ENCODE measurements around the gene TAB2.
"Not testable (repeated sequence)": the region's sequence is repeated elsewhere in the genome, so short reads cannot be mapped to it uniquely, and the experiment has no call there.

Gene TAB2

DNA sequence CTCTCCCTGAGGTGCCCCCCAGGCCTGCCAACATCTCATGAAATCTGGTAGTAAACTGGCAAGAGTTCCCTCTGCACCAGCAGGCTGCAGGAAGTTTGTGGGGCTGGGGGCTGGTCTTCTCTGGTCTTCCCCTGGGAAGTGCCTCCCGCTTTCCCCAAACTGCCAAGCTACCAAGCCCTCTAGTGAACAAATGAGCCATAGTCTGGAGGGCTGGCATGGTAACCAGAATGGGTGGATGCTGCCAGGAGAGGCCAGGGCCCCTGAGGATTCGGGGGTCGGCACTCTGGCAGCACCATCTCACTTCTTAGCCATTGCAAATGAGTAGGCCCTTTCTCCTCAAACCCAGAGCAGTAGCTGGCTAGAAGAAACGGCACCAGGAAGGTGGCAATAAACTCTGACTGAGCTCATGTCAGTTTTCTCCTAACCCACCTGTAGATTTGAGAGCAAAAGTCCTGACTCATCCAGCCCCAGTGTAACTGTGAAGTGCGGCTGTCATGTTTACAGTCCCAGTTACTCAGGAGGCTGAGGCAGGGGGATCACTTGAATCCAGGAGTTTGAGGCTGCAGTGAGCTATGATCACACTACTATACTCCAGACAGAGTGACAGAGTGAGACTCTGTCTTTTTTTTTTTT is 131.4 kb downstream of the TAB2 start:
- DNase-seq = no peak

DNA sequence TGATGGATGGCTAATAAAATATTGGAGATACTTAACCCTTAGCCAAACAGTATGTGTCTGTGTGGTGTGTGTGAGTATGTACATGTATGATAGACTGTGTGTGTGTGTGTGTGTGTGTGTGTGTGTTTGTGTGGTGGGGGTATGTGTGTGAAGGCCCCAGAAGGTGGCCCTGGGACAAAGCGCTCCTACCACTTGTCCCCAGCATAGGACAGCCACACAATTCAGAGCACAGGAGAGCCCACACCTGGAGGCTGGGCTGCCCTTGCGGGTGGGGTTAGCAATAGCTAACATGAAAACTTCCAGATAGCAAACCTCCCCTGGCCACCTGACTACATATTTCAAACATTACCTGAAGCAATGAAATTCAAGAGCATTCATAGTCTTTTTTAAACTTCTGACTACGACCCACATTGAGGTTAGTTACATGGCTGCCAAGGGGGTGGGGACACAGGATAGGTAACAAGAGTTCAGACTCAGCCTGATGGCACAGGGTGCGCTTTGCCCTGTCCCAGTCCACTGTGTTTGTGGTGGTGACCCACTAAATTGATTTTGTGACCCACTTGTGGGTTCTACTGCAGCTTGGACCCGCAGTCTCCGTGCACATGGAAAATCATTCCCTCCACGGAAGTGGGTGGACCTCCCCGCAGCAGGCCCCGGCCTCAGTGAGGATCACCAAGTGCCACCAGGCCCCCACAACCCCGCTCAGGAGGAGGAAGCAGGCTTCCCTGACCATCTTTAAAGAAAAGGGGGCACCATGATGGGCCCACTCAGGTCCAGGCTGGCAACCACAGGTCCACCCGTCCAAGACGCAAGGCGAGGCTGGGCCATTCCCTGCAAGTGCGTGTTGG is 132.5 kb downstream of the TAB2 start:
- DNase-seq = no peak

GRCh38 chr6:149450679-149451375 is 133.3 kb downstream of the TAB2 start:
- no peak for DNase-seq

GRCh38 chr6:149451376-149452036 is 134.0 kb downstream of the TAB2 start:
- DNase-seq = no peak

GRCh38 chr6:149452037-149452939 is 134.8 kb downstream of the TAB2 start:
- no peak for DNase-seq

GRCh38 chr6:149453597-149454345 is 136.3 kb downstream of the TAB2 start:
- no peak for DNase-seq

DNA sequence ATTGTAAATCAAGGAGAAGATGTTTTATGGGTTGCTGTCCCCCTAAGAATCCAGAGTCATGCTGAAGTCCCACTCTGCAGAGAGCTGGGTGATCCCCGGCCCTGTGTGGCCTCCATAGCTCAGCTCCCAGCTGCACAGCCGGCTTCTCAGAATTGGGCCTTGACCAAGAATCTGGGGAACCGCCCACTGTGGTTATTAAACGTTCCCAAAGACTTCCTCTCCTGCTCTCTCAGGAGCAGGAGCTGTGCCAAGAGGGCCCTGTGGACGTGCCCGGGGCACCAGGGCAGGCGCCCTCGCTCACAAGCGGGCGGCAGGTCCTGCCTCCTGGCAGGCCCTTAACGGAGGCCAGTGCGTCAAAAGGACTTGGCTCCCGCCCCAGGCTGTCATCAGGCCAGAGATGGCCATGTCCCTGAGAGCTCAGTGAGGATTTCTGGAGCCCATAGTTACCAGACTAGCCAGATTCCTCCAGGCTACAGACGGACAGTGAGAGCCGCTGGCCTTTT is 136.9 kb downstream of the TAB2 start:
- no peak for DNase-seq

- DNase-seq = no peak
These were observed 137.7 kb downstream of the TAB2 start for GRCh38 chr6:149455031-149455732.

GRCh38 chr6:149456311-149457021 is 139.0 kb downstream of the TAB2 start:
- DNase-seq = no peak

DNA sequence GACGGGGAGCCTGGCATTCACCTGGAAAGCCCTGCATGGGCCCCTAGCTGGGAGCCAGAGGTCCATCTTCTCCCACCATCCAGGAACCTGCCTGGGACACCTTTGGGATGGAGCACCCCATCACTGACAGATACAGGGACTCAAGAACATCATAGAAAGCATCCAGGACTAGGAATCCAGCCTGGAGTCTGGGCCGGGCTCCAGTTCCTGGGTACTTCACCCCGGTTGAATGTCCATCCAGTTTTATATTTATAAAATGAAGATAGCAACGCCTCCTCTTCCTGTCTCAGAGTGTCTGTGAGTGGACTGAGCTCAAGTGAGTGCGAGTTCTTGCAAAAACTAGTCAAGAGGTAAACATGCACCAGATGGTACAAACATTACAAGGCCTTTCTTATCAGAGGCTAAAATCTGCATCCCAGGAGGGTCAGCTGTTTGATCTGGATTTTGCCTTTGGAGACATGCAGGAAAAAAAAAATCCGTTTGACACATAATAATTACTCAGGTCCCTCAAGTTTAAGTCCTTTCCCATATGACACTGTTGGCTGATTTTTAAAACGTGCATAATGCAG is 139.9 kb downstream of the TAB2 start:
- DNase-seq = no peak

GRCh38 chr6:149458196-149458595 is 140.7 kb downstream of the TAB2 start:
- no peak for DNase-seq

- DNase-seq = no peak
These were observed 141.3 kb downstream of the TAB2 start for GRCh38 chr6:149458806-149459205.

GRCh38 chr6:149459761-149460160 is 142.2 kb downstream of the TAB2 start:
- no peak for DNase-seq

- not testable (repeated sequence) for DNase-seq
These were observed 142.7 kb downstream of the TAB2 start for GRCh38 chr6:149460249-149460648.
